HL-60 (cell line): ENCODE results near the gene MLC1.

Source experiments
- DNase-seq, 2 experiments: peaks; one replicate each; pipeline ENCODE4 v3.0.0-alpha.2; 2010 to 2020; ENCODE audit warnings: low read depth in 1 of 2, low spot score in 1 of 2
- H3K27ac ChIP-seq: fragments of 250-450 bp; sonication (Bioruptor Pico); replicated peaks from 2 replicates; pipeline ENCODE4 v1.5.1; 2020; ENCODE audit warnings: mild to moderate bottlenecking, moderate library complexity
- H3K27me3 ChIP-seq: fragments of 250-450 bp; sonication (Bioruptor Pico); 2 replicates; pipeline ENCODE4 v1.5.1; 2021; ENCODE audit warnings: mild to moderate bottlenecking, moderate library complexity; ENCODE audit not compliant: insufficient read depth, poor library complexity, severe bottlenecking
- H3K4me3 ChIP-seq: replicated peaks from 2 replicates; pipeline ENCODE4 v1.5.1; 2011; ENCODE audit warnings: mild to moderate bottlenecking, control low read depth, low read length; ENCODE audit not compliant: insufficient read depth
- GABPA ChIP-seq: IDR thresholded peaks from 2 replicates; pipeline ENCODE4 v1.6.1; 2012; ENCODE audit warnings: low read depth
- POLR2AphosphoS5 ChIP-seq: IDR thresholded peaks from 2 replicates; pipeline ENCODE4 v1.6.1; 2012; ENCODE audit warnings: low read depth
- SPI1 ChIP-seq: IDR thresholded peaks from 2 replicates; pipeline ENCODE4 v1.6.1; 2012; ENCODE audit warnings: low read depth, mild to moderate bottlenecking, borderline replicate concordance
- TF ChIP-seq, protein P1 (sequence below): IDR thresholded peaks from 2 replicates; pipeline ENCODE4 v1.6.1; 2012; ENCODE audit warnings: low read depth; ENCODE audit not compliant: insufficient replicate concordance
- TF ChIP-seq, protein P2 (sequence below): IDR thresholded peaks from one replicate; pipeline ENCODE4 v1.5.1; 2011; ENCODE audit warnings: low read length, control low read depth, inconsistent platforms; ENCODE audit not compliant: insufficient read depth

MLC1 gene

DNA sequence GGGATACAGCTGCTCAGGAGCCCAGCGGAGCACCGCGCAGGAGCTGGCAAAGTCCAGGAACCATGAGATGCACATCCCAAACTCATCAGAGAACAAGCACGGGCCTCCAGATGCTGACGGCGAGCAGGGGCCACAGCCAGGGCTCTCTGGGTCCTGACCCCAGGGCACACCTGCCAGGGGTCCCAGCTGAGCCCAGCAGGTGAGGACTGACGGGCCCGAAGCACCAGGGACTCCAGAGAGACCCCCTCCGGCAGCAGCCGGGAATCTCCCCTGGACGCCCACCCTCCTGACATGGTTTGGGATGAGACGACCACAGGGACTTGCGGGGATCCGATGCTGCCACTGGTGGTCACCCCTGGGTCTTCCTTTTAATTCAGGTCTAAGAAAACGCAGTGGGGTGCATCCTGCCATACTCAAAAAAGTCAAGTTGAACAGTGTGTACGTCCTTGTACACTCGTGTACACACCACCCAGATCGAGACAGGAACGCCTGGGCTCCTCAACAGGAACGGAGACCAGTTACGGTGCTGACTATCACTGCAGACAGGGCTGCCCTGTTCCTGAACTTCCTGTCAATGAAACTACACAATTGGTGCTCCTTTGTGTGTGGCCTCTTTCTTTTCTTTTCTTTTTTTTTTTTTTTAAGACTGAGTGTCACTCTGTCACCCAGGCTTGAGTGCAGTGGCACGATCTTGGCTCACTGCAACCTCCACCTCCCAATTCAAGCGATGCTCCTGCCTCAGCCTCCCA is 49.1 kb downstream of the MLC1 start:
- H3K27me3 ChIP-seq: peaks cover 25% of the 10 kb centered on the region
- no peak for DNase-seq
- H3K27ac ChIP-seq: no peak overlapping the region
- H3K4me3 ChIP-seq: no peak overlapping the region
- no peak for TF ChIP-seq GABPA
- TF ChIP-seq SPI1: no peak
- no peak for TF ChIP-seq POLR2AphosphoS5
- TF ChIP-seq, protein P1, sequence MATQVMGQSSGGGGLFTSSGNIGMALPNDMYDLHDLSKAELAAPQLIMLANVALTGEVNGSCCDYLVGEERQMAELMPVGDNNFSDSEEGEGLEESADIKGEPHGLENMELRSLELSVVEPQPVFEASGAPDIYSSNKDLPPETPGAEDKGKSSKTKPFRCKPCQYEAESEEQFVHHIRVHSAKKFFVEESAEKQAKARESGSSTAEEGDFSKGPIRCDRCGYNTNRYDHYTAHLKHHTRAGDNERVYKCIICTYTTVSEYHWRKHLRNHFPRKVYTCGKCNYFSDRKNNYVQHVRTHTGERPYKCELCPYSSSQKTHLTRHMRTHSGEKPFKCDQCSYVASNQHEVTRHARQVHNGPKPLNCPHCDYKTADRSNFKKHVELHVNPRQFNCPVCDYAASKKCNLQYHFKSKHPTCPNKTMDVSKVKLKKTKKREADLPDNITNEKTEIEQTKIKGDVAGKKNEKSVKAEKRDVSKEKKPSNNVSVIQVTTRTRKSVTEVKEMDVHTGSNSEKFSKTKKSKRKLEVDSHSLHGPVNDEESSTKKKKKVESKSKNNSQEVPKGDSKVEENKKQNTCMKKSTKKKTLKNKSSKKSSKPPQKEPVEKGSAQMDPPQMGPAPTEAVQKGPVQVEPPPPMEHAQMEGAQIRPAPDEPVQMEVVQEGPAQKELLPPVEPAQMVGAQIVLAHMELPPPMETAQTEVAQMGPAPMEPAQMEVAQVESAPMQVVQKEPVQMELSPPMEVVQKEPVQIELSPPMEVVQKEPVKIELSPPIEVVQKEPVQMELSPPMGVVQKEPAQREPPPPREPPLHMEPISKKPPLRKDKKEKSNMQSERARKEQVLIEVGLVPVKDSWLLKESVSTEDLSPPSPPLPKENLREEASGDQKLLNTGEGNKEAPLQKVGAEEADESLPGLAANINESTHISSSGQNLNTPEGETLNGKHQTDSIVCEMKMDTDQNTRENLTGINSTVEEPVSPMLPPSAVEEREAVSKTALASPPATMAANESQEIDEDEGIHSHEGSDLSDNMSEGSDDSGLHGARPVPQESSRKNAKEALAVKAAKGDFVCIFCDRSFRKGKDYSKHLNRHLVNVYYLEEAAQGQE: no peak
- TF ChIP-seq, protein P2, sequence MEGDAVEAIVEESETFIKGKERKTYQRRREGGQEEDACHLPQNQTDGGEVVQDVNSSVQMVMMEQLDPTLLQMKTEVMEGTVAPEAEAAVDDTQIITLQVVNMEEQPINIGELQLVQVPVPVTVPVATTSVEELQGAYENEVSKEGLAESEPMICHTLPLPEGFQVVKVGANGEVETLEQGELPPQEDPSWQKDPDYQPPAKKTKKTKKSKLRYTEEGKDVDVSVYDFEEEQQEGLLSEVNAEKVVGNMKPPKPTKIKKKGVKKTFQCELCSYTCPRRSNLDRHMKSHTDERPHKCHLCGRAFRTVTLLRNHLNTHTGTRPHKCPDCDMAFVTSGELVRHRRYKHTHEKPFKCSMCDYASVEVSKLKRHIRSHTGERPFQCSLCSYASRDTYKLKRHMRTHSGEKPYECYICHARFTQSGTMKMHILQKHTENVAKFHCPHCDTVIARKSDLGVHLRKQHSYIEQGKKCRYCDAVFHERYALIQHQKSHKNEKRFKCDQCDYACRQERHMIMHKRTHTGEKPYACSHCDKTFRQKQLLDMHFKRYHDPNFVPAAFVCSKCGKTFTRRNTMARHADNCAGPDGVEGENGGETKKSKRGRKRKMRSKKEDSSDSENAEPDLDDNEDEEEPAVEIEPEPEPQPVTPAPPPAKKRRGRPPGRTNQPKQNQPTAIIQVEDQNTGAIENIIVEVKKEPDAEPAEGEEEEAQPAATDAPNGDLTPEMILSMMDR: no peak

DNA sequence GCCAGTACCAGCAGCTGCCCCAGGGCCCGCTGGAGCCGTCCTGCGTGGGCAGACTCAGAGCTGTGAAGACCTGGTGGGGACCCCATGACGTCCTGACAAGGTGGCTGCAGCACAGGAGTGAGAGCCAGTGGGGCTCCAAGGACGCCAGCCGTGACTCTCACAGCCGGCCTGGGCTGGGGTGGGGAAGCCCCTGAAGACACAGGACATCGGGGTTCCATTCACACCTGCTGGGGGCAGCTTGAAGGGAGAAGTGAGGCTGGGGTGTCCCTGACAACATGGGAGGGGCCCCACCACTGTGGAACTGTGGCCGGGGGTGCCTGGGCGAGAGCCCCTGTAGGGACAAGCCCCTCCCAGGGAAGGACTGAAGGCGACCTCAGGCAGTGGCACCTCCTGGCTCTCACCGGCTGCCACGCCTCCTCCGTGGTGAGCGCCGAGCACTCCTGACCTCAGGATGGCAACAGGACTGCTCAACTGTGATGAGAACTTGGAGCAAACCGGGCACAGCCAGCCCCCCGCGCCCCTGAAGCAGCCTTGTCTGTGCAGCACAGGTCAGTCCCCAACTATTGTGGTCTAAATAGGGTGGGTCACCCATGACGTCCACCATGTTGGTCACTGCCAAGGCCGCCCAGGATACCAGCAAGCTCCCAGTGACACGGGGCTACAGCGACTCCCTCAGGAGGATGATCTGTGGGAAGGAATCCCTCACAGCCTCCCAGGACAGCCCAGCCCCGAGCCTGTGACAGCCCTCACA is 49.9 kb downstream of the MLC1 start:
- H3K4me3 ChIP-seq: no peak overlapping the region
- TF ChIP-seq POLR2AphosphoS5 (no peak), SPI1 (no peak), GABPA (no peak)
- TF ChIP-seq, protein P2: no peak
- H3K27ac ChIP-seq: no peak overlapping the region
- no peak for DNase-seq
- H3K27me3 ChIP-seq: peaks cover 28% of the 10 kb centered on the region

DNA sequence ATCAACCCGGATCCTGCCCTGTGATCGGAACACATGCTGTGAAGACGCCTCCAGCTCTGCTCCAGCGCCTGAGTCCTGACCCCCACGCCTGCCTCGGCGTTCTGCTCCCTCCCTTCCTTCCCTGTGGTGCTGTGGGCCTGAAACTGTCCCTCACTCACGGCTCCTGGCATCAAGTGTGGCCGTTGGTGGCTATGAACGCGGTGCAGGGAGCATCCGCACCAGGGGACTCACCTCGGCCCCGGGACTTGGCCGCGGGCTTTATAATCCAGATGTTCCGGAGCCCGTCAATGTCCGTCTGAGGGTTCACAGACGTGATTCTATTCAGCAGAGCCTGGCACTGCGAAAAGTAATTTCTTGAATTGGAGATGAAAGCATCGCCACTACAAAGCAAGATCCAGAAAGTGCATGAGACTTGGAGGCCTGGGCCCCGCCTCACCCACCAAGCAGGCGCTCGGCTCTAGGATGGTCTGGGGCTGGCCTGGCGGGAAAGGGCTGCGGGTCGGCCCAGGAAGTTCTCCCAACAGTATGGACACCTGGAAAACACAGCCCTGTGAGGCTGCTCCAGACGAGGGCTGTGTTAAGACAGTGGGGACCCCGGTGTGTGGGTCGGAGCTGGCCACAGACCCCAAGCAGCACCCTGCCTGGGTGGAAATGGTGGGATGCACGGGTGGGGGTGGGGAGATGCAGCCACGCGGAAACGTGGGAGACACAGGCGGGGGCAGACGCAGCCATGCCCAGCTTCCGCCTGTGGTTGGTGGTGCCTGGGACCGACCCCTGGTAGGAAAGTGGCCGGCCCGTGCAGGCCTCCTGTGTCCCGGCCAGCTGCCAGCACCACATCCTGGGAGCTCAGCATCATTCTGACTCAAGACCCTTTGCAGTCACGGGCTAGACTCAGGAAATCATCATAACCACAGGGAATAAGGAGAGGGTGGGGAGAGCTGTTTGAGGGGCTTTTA is 50.8 kb downstream of the MLC1 start:
- DNase-seq: no peak
- H3K27me3 ChIP-seq: peaks cover 32% of the 10 kb centered on the region
- TF ChIP-seq POLR2AphosphoS5 (no peak), GABPA (no peak), SPI1 (no peak)
- TF ChIP-seq, protein P1: no peak
- TF ChIP-seq, protein P2: no peak
- H3K27ac ChIP-seq: no peak overlapping the region
- no peak overlapping the region for H3K4me3 ChIP-seq
